ENCODE measurements around the gene COMTD1. TPM values are rescaled to one million over a fixed set of nuclear protein-coding genes. Genes with fewer than 3 reads are reported as not detected.

Gene COMTD1
- total and polyA plus RNA-seq, 12 donors, result 2.0 to 137 (median 32.7) TPM

- Histone ChIP-seq H3K27ac (no peak overlapping the region), H3K27me3 (no peaks in the 10 kb centered on the region), H3K9me3 (replicated peaks in 1 of 3) (no peaks in the 10 kb centered on the region), H3K36me3 (replicated peaks in 1 of 2) (no peaks in the 10 kb centered on the region), H3K4me1 (replicated peaks in 1 of 2) (peaks cover 0 to under 1% of the 10 kb centered on the region in 2 donors), H3K4me3 (no peak overlapping the region)
- 93 to 94% (median 94%) methylated on average over 9 to 12 of the region's 12 CpGs for WGBS, 4 donors
- intact Hi-C loops (cut with DNase I), result no loop called here
- TF ChIP-seq CTCF (IDR thresholded peaks at IDR 0.05) (no peak), POLR2A (IDR thresholded peaks at IDR 0.05) (no peak)
- no peak for DNase-seq
Observed at GRCh38 chr10:75240329-75241076, 4.7 kb upstream of the COMTD1 start.

GRCh38 chr10:75239096-75239790 lies 3.5 kb upstream of the COMTD1 start:
- H3K4me1 ChIP-seq (replicated peaks in 1 of 2), result peaks cover 7 to 13% of the 10 kb centered on the region in 2 donors
- no peaks in the 10 kb centered on the region for H3K27me3 ChIP-seq
- H3K27ac ChIP-seq, result no peak overlapping the region
- intact Hi-C loops (cut with DNase I), result loop anchor here (10.0 kb wide), 2 partner anchors 124 to 994 kb away; partner anchors contain the start of gene SAMD8 (in 1 of the 2)
- 87 to 92% (median 88%) methylated on average over 9 to 11 of the region's 11 CpGs for WGBS, 4 donors
- no peaks in the 10 kb centered on the region for H3K9me3 ChIP-seq (replicated peaks in 1 of 3)
- H3K36me3 ChIP-seq (replicated peaks in 1 of 2), result no peaks in the 10 kb centered on the region
- DNase-seq, result no peak
- H3K4me3 ChIP-seq, result no peak overlapping the region
- TF ChIP-seq POLR2A (IDR thresholded peaks at IDR 0.05) (no peak), CTCF (IDR thresholded peaks at IDR 0.05) (no peak)

GRCh38 chr10:75238182-75239095 lies 2.7 kb upstream of the COMTD1 start:
- H3K9me3 ChIP-seq (replicated peaks in 1 of 3), result no peaks in the 10 kb centered on the region
- no peaks in the 10 kb centered on the region for H3K36me3 ChIP-seq (replicated peaks in 1 of 2)
- H3K27me3 ChIP-seq, result no peaks in the 10 kb centered on the region
- H3K4me3 ChIP-seq, result no peak overlapping the region
- peaks cover 7 to 16% of the 10 kb centered on the region in 2 donors for H3K4me1 ChIP-seq (replicated peaks in 1 of 2)
- TF ChIP-seq CTCF (IDR thresholded peaks at IDR 0.05), result no peak
- TF ChIP-seq POLR2A (IDR thresholded peaks at IDR 0.05), result no peak
- intact Hi-C loops (cut with DNase I), result loop anchor here (10.0 kb wide), 2 partner anchors 124 to 994 kb away; partner anchors contain the start of gene SAMD8 (in 1 of the 2)
- H3K27ac ChIP-seq, result no peak overlapping the region
- WGBS, 4 donors, result 91 to 94% (median 93%) methylated on average over 19 to 37 of the region's 37 CpGs
- no peak for DNase-seq
